ENCODE results near the gene CCDC124.
"Not testable (repeated sequence)": the region's sequence is repeated elsewhere in the genome, so short reads cannot be mapped to it uniquely, and the experiment has no call there.

CCDC124 gene

DNA sequence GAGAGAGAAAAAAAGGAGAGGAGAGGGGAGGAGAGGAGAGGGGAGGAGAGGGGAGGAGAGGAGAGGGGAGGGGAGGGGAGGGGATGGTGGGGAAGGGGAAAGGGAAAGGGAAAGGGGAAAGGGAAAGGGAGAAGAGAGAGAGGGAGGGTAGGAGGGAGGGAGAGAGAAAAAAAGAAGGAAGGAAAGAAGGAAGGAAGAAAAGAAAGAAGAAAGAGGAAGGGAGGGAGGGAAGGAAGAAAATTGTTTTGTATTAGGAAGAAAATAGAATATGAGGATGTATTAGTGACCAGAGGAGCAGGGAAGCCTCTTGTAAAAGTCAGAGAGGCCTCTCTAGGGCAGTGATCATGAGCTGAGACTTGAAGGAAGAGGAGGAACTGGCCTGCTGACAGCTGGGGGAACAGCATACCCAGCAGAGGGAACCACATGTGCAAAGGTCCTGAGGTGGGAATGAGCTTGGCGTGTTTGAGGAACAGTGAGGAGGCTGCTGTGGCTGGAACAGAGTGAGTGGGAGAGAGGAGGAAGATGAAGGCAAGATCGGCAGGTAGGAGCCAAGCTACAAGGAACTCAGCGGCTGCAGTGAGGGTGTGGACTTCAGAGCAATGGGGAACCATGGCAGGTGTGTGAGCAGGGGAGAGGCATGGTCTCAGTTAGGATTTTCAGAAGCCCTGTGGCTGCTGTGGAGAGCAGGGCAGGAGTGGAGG lies 24.5 kb downstream of the CCDC124 start:
- DNase-seq, result no peak

DNA sequence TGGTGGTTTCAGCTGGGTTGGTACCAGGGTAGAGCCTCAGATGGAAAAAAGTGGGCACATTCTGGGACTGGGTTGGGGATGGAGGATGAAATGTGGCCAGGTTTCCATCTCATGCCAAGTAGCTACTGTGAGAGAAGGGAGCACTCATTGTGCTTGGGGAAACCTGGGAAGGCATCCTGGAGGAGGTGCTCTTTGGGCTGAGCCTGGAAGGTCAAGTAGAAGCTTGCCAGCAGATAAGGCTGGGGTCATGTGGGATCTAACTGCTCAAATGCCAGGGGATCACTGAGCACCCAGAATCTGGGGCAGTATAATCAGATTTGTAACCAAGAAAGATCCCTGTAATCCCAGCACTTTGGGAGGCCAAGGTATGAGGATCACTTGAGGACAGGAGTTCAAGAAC lies 25.1 kb downstream of the CCDC124 start:
- no peak for DNase-seq

DNA sequence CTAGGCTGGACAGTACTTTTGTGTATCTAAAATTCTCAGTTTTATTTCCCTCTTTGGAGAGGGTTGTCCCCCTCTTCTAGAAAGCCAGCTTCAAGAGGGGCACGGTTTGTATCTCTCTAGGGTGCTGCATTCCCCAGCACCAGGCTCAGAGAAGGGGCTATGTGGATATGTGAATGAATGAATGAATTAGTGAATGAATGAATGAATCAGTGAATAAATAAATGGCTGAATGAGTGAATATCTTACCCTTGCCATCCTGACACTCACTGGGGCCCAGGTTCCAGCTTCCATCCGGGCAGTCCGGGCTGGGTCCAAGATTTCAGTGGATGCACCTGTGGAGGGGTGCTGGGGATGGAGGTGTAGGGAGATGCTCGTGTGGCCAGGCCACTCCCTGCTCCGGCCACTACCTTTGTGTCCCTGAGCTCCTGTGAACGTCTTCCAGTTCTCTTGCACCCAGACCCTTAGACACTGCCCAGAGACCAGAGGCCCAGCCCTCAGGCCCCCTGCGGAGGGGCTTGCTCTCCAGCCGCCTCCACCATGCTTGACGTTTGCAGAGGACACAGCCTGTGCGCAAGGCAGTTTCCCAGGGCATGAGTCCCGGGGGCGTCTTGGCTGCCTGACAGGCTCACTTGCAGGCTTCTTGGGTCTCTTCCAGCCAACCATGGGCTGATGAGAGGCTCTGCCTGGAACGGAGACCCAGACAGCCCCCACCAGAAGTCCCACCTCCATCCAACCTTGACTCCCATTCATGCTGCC lies 31.3 kb downstream of the CCDC124 start:
- no peak for DNase-seq

DNA sequence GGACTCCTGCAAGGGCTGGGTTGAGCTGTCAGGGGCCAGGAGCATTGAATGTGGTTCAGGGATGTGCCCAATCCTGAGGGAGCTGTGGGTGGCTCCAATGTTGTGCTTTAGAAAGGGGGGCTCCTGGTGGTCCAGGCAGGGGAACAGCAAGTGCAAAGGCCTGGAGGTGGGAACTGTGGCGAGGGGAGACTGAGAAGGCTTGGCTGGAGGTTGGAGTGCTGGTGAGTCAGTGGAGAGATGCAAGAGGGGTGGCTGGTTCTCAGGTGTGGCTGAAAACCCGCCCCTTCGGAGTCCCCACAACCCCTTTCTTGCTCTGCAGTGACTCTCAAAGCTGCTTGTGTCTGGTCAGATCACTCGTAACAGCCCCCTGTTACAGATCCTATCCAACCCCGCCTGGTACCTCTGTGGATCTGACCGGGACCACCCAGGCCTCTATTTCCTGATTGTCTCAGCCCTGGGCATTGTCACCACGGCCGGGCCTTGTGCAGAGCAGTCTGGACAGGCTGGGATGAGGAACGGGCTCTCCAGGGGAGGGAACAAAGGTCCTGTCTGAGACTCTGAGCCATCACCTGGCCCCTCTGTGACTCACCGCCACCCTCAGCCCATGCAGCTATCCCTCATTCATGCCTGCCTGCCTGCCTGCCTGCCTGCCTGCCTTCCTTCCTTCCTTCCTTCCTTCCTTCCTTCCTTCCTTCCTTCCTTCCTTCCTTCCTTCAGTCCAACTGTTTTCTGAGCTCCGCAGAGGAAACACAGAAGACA lies 32.7 kb downstream of the CCDC124 start:
- DNase-seq, result no peak

DNA sequence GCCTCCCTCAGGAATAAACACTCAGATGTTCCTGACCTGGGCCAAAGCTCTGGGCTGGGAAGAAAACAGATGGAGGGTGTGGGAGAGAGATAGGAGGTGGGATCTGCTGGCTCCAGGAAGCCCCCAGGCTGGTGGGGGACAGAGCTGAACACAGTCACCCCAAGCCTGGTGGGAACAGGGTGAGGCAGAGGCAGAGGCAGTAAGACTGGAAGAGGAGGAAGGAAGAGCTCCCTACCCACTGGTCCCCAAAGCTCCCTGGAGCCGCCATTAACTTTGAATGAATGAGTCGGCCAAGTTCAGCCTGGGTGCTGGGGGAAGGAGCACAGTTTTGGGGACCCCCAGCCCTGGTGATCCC lies 33.3 kb downstream of the CCDC124 start:
- no peak for DNase-seq

DNA sequence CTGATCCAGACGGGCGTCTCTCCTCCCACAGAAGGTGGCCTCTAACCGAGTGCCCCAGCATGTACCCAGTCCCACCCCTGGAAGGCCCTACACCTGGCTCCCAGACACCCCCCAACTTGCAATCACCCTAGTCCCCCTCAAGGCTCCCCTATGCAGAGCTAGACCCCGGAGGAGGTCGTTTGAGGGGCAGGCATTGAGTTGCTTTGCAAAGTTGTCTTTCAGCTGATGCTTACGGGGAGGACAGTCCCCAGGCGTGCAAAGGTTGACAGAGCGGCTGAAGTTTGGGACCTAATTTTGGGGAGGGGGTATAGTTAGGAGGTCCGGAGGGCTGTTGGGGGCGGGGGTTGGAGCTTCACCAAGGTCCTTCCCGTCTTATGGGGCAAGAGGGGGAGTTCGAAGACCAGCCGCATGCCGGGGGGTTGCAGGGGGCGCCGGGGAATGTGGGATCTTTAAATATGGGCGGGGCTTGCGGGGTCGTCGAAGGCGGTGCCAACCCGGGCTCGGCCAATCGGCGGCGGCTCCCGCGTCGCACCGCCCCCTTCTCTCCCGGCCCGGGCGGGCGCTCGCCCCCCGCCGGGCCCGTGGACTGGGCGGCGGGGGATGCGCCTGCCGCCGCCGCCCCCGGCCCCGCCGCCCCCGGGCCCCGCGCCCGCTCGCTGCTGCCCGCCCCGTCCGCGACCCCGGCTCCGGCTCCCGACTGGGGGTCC lies 33.9 kb downstream of the CCDC124 start, which contains the start of gene KCNN1:
Gene KCNN1, plus strand, starts transcription at position 558 of the 707 bp plus-strand sequence. CDS start 6,782 bp downstream, outside the sequence.
- DNase-seq, result no peak

DNA sequence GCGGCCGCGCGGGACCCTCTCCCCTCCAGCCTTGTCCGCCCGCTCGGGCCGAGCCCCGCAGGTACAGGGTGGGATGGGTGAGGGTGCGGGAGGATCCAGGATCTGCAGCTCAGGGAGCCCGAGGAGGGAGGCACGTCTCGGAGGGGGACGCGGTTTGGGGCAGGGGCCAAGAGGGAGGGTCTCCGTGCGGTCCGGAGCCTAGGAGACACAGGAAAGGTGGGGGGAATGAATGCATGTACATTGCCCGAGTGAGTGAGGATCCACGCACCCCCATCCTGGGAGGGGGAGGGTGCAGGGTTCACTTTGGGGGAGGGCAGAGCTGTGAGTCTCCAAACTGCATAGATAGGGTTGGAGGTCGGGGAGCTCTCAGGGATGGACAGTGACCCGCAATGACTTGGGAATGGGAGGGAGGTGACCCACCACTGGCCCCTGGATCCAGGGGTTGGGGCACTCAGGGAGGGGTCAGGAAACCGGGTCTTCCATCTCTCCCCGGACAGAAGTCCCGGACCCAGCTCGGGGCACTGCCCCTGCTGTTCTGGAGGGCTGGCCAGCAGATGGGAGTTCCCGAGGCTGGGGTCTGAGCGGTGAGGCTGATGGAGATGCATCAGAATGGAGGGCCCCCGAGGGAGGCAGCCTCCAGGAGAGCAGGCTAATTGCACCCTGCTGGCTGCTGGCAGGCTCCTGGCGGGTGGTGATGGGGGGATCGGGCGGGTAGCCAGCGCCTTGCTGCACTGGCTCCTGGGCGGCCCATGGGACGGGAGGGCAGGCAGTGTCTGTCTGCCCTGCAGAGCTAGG lies 34.6 kb downstream of the CCDC124 start:
- DNase-seq, result no peak

DNA sequence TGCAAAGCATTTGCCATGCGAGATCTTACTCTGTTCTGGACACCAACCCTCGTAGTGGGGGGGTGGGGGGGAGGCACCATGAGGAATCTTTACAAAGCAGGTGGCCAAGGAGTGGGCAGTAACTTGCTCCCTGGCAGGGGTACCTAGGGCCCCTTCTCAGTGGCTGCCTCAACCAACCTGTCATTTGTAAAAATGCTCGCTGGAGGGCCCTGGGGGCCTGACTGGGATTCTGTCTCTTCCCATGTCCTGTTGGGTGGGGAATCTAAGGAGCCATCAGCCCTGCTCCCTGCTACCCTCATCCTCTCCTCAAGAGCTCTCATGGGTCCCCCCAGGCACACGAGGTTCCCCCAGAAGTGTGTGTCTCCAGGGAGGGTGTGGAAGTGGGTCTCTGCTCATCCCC lies 35.5 kb downstream of the CCDC124 start:
- no peak for DNase-seq

DNA sequence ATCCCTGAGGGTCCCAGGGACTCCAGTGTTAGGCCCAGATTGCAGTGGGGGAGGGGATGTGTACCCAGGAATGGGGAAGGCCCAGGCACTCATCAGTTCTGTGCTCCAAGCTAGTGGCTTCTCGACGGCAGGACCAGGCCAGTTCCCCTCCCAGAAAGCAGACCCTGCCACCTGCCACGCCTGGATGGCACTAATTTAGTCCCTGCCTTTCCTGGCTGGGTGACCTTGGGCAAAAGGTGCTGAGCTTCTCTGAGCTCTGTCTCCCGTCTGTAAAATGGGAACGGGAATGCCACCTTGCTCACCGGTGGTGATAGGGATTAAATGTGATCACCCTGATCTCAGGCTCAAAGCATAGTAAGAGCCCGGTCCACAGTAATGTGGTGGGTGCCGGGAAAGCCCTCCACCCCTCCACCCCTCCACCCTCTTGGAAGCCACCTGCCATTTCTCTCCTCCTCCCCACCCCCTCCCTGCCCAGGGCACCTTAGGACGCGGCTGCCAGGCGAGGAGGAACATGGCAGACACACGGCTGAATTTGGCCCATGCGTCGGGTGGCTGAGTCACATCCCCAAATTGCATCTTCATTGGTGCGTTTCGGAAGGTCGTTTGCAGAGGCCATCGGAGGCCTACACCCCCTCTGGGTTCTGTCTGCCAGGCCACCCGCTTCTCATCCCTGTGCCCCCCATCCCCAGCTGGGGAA lies 36.4 kb downstream of the CCDC124 start:
- DNase-seq, result no peak

DNA sequence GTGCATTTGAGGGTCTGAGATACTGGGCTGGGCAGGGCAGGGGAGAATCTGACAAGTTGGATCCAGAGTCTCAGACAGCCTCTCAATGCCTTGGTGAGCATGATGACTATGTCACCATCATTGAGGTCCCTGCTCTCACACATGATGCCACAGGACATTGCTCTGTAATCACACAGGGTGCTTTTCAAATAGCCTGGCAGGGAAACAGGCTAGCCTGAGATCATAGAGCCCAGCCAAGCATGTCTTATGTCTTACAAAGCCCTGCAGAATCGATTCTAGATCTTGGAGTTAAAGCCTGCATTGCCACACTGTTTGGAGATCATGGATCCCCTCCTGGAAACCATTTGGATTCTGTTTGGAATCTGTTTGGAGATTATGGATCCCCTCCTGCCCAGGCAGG lies 39.4 kb downstream of the CCDC124 start:
- DNase-seq, result no peak

DNA sequence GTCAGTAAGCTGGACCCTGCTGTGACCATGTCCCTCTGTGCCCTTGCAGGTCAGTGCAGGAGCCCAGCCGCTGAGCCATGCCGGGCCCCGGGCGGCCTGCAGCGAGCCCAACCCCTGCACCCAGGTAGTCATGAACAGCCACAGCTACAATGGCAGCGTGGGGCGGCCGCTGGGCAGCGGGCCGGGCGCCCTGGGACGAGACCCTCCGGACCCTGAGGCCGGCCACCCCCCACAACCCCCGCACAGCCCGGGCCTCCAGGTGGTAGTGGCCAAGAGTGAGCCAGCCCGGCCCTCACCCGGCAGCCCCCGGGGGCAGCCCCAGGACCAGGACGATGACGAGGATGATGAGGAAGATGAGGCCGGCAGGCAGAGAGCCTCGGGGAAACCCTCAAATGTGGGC lies 40.9 kb downstream of the CCDC124 start:
- DNase-seq, result no peak

DNA sequence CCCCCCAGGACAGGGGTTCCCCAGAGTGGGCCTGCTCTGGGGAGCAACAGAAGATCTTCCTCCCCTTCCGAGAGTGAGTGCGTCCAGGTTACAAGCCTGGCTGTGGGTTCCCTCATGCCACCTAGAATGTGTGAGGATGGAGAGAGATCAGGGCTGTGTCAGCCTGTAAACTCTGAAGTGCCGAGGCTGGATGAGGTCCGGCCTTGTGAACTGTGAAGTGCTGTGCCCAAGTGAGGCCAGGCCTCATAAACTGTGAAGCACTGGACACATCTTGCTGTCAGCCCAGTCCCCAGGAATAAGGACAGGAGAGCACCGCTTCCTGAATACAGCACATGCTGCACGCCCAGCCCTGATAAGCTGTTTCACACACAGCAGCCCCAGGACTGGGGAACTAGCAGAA lies 41.7 kb downstream of the CCDC124 start:
- DNase-seq, result no peak

DNA sequence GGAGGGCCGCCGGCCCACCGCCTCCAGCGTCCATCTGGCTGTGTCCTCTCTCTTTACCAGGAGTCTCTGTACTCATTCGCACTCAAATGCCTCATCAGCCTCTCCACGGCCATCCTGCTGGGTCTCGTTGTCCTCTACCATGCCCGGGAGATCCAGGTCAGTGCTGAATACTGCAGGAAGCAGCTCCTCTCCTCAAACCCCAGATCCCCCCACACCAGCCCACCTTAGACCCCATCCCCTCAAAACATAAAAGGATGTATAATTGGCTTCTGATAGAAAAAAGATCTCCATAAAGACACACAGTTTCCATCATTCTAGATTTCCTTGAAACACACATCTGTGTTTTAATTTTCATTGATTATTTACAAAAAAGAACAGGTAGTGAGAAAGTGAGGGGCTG lies 42.2 kb downstream of the CCDC124 start:
- no peak for DNase-seq

DNA sequence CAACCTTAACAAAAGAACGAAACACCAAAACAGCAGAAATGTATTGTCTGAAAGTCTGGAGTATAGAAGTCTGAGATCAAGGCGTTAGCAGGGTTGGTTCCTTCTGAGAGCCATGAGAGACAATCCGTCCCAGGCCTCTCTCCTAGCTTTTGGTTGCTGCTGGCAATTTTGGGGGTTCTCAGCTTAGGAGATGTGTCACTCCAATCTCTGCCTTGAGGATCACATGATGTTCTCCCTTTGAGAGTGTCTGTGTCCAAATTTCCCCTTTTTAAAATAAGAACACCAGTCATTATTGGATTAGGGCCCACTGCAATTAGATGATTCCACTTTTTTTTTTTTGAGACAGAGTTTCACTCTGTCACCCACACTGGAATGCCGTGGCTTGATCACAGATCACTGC lies 44.2 kb downstream of the CCDC124 start:
- no peak for DNase-seq

DNA sequence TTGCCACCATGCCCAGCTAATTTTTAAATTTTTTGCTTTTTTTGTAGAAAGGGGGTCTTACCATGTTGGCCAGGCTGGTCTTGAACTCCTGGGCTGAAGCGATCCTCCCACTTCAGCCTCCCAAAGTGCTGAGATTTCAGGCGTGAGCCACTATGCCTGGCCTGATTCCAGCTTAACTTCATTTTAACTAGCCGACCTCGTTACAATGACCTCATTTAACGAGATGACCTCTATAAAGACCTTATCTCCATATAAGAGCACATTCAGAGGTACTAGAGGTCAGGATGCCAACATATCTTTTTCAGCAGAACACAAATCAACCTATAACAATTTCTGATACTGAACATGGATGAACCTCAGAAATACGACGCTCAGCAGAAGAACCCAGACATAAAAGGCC lies 44.7 kb downstream of the CCDC124 start:
- no peak for DNase-seq

DNA sequence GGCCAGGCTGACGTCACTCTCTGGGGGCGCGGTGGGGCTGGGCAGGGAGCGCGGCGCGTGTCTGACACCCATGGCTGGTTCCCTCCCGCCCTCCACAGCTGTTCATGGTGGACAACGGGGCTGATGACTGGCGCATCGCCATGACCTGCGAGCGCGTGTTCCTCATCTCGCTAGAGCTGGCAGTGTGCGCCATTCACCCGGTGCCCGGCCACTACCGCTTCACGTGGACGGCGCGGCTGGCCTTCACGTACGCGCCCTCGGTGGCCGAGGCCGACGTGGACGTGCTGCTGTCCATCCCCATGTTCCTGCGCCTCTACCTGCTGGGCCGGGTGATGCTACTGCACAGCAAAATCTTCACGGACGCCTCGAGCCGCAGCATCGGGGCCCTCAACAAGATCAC lies 48.8 kb downstream of the CCDC124 start:
- DNase-seq, result no peak

DNA sequence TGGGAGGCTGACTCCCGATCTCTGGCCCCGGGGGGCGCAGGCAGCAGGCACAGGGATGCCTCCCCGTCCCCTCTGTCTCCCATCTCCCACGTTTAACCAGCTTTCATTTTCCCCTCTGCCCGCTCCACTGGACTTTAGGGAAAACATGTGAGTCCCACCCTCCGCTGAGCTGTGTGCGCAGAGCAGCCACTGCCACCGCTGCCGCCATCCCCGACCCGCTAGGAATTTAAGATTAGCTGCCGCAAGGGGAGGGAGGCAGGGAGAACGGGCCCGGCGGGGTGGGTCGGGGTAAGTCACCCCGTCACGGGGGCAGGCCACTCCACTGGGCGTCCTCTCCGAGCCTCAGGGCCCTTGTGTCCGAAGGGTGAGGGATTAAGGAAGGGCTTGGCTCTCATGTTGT lies 49.6 kb downstream of the CCDC124 start:
- no peak for DNase-seq

DNA sequence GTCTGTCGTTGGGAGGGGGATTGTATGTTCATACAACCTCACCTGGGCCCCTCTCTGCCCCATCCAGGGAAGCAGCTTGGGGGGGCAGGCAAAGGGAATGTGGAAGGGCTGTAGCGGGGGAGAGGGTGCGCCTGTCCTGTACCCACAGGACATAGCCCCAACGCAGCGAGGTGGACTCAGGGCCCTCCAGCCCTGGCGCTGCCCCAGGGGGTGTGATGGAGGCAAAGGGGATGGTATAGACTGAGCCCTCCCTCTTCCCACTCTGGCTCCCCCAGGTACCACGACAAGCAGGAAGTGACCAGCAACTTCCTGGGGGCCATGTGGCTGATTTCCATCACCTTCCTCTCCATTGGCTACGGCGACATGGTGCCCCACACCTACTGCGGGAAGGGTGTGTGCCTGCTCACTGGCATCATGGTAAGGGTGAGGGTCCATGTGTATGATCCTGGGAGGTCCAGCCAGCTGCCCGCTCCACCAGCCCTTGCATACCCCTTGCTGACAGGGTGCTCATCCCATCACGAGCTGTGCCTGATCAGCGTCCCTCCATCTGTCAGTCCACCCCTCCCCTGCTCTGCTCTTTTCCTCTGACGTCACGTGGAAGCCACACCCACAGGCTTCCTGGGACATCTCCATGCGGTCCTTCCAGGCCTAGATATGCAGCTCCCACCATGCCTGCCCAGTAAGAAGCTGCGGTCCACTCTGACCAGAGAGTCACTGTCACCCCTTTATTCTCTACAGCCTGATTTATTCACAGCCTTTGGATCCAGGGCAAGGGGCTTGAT lies 52.4 kb downstream of the CCDC124 start:
- DNase-seq, result no peak

DNA sequence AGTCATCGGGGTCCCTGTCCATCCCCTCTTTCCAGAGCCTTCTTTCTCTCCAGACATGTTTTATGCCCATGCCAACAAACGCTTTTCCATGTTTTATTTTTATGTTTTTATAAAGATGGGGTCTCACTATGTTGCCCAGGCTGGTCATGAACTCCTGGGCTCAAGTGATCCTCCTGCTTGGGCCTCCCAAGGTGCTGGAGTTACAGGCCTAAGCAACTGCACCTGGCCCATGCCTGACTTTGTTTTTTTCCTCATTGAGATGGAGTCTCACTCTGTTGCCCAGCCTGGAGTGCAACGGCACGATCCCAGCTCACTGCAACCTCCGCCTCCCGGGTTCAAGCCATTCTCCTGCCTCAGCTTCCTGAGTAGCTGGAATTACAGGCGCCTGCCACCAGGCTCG lies 53.8 kb downstream of the CCDC124 start:
- not testable (repeated sequence) for DNase-seq

DNA sequence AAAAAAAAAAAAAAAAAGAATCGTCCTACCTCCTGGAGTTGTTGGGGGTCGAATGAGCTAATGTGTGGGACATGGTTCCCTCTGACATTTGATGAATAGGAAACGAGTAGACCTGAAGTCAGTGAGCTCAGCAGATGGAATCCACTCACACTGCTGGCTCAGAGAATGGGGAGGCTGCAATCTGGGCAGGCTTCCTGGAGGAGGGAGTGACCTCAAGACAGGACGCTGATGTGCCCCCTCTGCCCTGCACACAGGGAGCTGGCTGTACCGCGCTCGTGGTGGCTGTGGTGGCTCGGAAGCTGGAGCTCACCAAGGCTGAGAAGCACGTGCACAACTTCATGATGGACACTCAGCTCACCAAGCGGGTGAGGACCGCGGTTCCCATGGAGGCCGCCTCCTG lies 55.3 kb downstream of the CCDC124 start:
- DNase-seq, result no peak
